HG03457 (cell line): ENCODE results near the gene RERE.

Experiments used
- ATAC-seq: cut with Tn5 transposase; IDR thresholded peaks from one replicate; pipeline ENCODE4 v1.9.1; 2021; ENCODE audit warnings: moderate number of reproducible peaks; ENCODE audit not compliant: unreplicated experiment

RERE gene

DNA sequence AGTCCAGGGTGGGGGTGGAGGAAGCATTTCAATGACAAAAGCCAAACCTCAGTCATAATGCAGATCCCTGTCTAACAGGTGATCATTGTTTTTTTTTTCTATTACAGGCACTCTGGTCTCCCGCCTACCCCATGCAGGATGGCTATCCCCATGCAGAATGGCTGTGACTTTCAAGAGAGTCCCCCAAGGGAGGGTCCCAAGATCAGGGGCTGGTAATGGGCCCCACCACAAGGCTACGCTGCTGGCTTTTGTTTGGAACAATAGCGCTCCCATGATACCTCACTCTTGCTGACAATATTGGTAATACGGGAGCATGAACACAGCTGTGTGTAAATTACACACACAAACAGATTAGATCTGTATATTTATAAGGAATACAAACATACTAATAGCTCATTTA lies 380.1 kb downstream of the RERE start:
- ATAC-seq: no peak

DNA sequence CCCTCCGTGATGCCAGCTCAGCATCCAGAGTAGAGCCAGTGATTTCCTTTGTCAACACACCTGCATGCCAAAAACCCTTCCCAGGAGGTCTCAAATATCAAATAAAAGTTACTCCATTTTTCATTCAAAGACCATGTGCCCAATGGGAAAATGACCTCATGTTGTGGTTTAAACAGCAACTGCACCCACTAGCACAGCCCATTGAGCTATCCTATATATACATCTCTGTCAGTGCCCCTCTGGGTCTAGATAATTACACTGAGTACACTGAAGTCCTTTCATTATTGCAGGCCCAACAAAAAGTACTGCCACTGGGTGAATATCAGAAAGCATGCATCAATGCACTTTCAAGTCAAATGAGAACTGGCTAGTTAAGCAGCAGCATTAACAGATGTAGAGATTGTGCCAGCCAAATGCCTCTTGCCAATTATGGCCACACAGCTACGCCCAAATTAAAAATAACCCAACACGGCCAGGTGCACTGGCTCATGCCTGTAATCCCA lies 381.8 kb downstream of the RERE start:
- no peak for ATAC-seq

DNA sequence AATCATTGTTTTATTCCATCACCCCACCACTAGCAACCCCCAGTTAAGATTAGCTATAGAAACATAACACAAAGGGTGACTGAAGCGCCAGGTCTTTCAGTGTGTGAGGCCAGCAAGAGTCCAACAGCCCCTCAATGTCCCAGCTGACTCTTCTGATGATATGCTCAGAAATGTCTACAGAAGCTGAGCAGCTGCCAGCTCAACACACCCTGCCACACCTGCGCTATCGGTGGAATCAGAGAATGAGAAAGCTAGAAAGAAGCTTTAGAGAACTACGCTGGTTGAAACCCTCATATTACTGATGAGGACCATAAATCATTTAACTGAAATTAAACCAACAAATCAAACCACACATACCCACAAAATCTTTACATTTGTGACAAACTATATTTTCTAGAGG lies 383.3 kb downstream of the RERE start:
- no peak for ATAC-seq

DNA sequence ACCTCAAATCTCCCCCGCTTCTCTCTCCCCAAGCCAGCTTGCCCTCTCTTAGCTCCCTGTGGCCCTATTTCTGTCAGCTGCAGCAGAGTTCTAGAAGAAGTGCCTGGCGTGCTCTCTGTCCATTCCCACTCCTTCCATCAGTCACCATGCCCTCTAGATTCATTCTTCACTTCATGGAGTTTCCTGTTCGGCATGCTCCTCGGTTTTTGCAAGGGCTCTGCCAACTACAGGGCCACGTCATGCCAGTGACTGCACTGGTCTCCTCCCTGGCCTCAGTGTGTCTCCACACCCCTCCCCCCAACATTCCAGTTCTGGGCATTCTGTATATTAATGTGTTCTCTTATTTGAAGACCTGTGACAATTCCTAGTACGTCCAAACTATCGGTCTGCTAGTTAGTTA lies 385.7 kb downstream of the RERE start:
- ATAC-seq: no peak

DNA sequence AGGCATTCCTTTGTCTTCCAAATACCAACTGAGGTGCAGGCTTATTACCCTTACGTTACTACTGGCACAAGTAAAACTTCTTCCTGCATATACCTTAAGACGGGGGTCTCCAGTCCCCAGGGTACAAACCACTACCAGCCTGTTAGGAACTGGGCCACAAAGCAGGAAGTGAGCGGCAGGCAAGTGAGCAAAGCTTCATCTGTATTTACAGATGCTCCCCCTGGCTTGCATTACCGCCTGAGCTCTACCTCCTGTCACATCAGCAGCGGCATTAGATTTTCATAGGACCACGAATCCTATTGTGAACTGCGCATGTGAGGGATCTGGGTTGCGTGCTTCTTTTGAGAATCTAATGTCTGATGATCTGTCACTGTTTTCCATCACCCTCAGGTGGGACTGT lies 386.4 kb downstream of the RERE start:
- ATAC-seq: no peak

DNA sequence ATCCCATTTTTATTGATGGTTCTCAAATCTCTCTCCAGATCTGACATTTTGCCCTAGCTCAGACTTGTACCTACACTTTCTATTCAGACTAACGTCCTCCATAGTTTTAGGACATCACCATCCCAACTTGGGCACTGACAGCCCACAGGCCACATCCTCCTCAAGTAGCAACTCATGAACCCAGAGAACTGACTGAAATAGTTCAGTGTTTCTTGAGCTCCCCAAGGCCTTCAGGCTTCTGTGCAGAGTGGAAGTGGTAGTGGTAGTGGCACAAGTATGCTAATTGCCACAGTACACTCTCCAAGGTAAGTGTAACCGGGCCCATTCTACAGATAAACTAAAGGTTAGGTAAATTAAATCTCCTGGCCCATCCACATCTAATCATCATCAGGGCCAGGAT lies 387.0 kb downstream of the RERE start:
- ATAC-seq: no peak

DNA sequence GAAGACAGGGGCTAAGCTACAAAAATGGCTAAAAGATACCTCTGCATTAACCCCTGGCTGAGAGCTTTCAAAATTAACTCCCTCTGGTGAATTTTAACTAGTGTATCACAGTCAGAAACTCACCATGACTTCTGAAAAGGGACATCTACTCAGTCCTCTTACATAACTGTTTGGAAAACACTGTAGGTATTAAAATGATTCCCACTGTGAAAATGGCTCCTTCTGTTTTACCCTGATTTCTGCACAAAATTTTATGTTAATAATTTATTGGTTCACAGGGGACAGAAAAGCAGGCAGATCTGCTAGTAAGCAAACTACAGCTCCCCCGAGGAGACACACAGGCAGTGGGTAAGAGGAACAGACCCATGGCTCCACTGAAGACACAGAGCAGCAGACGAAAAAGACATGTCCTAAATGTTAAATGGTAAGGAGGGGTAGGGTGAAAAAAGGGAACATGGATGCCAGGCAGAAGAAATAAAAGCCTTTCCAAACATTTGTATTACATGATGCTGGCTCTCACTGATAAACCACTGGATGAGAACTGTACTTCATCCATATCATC lies 387.8 kb downstream of the RERE start:
- ATAC-seq: no peak

DNA sequence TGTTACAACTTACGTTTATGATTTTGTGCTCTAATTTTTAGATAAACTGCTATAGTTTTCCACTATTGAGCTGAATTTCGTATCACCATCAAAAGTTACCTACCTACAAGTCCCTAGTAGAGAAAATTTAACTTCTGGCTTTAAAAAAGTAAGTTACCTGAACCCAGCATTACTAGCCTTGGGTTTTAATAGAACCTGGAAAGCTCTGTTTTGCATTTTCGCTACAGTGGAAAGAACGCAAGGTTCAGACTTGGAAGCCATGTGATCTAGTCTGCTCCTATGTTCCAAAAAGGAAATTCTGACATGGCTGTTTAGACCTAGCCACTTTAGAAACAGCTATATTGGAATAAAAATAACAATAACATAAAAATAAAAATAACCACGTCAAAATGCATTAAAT lies 389.0 kb downstream of the RERE start:
- ATAC-seq: no peak

DNA sequence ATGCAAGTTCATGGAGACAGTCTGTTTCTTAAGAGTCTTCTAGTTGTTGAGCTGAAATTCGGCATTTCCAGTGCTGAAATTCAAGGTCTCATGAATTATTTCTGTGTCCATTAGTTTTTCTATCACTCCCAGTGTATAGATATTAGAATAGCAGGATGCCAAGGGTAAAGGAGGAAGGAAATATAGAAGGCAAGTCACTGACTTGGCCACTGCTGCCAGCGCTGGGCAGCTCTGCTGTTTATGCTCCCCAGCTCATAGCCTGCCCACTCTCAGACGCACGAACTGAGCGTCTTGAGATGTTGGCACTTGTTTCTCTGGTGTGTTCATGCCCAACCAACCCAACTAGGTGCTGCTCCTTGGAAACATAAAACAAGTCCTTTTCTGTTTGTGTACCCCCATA lies 389.5 kb downstream of the RERE start:
- no peak for ATAC-seq

DNA sequence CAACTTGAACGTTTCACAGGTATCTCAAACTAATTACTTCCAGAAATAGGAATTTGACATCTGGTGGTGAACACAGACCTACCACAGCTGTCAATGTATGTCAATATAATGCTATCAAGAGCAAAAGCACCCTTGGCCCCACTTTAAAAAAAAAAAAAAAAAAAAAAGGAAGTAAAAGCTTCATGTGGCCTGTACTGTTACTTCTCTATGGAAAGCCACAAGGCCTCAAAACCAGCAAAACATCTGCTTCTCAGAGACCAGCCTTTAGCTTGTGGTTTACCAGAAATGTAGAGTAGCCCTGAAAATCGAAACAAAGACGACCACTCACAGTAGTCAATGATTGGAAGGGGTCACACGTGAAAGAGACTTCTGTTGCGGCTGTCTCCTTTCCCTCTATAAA lies 389.9 kb downstream of the RERE start:
- peak; percentile 43 for ATAC-seq

DNA sequence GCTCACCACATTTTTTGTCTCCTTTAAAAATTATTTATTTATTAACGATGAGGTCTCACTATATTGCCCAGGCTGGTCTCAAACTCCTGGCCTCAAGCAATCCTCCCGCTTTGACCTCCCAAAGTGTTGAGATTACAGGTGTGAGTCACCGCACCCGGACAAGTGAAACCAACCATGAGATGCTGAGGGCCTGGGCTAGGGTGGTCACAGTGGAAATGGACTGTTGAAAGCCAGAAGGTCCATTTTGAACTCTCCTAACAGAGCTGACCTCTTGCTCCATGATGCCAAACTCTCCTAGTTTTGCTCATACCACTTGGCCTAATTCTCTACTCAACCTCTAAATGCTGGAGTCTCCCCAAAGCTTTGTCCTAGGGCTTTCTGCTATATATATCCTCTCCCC lies 390.4 kb downstream of the RERE start:
- ATAC-seq: peak; percentile 5

DNA sequence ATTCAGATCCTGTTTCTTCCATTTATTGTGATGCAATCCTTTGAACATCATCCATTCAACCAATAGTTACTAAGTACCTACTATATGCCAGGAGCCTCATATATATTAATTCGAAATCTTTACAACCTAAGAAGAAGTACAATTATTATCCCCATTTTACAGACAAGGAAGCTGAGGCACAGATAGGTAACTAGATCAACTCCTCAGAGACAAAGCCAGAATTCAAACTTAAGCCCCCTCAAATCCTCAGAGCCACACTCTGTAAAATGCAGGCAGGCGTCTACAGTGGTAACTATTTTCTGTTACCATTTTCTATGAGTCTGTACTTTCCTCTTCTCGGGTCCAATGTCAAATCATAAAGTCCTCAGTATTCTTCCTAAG lies 391.7 kb downstream of the RERE start:
- ATAC-seq: no peak

DNA sequence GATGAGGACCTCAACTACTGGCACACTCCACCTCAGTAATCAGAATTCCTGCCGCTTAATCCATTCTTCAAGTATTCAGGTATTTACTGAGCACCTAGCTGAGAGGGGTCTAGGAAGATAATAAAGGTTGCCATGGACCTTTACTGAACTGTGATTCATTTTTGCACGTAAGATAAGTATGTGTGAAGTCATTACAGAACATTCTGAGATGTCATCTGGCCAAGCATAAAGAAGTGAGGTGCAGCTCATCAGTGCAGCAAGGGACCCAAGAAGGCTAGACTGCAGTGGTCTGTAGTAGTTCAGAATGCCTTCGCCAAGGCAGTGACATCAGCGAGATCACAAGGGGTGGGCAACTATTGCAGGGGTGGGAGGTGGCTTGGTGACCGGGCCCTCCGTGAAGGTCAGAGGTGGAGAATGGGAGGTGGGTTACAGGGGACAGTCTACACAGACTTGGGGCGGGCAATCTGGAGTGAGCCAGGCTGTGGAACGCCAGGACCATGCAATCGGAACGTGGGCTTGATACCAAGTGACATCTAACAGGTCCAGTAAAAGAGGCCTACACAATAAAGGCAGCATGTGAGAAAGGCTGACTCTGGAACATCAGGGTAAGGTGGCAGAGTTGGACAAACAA lies 392.2 kb downstream of the RERE start:
- no peak for ATAC-seq

DNA sequence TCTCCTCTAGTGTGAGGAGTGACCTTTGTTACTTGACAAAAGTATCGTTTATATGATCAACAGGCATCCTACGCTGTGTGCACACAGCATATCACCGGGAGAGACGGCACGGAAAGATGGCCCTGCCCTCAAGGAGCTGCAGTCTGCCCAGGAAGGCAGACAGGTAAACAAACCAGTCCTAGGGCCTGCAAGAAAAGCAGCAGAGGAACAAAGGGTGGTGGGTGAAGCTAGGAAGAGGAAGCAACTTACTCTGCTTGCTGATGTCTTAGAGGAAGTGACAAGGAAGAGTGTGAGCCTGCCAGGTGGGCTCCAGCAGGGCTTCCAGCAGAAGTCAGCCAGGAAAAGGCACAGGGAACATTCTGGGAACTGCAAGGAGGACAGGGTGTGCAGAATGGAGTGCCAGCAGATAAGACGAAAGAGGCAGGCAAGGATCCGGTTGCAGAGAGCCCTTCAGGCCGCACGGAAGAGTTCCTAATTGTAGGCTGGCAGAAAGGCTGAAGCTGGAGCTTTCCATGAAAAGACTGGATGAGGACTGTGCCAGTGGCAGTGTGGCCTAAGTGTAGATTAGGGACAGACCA lies 392.8 kb downstream of the RERE start:
- no peak for ATAC-seq

DNA sequence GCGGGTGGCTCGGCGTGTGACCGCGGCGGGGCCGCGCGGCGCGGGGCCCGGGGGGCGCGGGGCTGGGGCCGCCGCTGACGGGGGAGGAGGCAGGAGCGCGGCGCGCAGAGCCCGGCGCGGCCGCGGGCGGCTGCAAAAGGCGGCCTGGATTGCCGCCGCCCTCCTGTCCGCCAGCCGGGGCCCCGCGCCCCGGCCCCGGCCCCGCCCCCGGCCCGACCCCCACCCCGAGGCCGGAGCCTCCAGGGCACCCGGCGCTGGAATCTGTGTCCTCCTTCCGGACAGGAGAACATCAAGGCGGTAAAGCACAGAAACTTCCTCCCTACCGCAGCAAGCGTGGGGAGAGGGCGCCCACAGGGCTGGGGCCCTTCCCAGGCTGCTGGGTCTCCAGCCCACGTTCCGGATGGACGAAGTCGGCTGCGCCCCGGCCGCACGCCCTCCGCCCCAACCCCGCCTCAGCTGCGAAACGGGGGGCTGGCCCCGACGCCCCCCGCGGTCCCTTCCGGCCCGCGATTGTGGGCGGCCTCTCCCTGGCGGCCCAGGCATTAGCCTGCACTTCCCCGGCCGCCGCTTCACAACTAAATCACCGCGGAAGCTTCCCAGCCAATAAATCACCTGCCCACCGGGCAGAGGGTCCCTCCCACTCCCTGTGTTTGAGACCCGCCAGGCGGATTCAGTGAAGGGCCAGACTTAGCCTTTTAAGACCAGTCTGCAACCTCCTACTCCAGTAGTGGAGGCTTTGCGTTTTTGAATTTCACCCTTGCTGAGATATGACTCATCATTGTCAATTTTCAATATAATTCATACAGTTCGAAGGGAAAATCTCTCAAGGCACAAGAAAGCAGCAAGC lies 393.5 kb downstream of the RERE start:
- ATAC-seq: no peak

DNA sequence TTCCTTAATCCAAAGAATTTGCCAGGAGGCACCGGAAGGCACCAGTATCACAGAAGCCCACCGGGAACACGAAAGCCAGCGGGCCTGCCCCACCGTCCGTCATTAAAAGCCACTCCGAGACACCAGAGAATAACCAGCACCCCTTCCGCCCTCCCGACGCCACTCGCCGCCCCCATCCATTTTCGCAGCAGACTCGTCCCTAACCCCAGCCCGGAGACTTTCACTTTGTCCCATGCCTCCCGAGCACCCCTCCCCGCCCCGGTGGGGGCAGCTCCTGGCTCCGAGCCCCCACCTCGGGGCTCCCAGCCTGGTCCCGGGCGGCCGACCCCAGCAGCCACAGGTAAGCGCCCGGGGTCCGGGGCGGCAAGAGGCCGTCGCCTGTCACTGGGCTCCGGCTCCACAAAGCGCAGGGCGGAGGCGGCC lies 394.2 kb downstream of the RERE start:
- ATAC-seq: no peak

DNA sequence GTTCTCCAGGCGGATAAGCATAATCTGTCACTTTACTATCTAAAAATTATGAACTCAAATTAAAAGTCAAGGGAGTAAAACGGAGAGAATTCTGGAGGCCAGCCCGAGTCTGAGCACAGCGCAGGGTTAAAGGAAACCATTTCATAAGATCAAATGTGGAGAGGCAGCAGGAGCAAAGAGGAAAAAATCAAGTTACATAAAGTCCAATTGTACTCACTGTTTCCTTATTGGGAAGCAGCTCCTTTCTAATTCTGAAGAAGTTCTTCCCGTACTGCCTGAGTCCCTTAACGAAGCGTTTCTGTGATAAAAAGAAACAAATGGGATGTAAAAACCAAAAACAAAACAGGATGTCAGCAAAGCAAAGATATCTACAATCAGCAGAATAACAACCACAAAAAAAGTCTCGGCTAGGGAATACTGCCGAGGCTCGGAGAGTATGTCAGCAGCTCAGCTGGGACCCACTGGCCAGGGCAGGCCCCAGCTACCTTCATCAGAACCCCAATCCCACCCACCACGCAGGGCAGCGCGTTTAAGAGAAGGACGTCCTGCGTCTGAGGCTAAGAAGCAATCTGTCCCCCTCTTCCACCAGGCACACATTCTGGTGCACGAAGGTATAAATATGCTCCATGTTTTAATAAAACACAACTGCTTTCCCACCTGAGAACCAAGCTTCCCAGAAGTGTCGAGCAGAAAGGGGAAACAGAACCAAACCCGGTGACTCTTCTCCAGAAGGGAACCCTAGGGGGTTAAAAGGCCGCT lies 394.8 kb downstream of the RERE start:
- no peak for ATAC-seq

DNA sequence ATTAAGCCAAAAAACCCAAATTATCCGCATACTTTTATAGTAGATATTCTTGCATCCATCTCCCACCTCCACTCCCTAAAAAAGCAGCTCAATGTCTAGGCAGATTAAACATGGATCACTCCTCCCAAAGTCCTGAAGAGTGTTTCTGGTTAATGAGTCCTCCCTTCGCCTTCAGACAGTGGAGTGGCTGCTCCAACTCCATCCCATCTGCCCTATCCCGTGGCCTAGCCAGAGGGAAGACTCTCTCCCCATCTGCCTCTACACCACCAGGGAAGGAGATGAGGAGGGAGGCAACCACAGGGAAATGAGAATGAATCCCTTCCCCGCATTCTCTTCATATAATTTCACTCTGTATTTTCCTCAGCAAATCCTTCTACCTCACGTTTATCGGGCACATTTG lies 395.7 kb downstream of the RERE start:
- ATAC-seq: no peak

DNA sequence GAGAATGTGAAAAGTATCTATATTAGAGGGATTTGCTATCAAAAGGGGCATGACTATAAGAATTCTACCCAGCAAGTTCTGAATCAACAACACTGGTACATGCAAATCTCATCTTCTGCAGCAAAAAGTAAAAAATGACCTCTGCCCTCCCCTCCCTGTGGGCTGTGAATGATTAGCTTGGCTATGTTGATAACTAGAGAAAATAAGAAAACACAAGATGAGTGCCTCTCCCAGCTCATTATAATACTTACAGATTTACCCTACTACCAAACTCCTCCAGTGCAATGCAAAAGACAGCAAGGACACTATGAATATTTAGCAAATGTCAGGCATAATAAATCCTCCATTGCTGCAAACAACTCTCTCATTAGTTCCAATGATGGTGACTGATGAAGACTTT lies 397.1 kb downstream of the RERE start:
- ATAC-seq: no peak

DNA sequence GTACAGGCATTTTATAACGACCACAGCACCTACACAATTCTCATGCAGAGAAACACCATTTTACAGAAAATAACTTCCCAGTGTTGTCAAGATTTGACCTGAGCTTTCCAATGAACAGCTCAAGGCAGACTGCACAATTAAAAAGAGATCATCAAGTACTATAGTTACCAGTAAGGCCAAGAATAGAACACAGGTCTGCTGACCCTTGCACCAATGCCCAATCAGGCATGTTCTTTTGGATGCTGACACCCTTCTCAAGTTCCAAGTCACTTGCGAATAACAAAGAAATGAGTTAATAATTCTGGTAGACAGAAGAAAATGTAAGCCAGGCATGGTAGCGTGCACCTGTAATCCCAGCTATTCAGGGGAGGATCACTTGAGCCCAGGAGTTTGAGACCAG lies 397.6 kb downstream of the RERE start:
- no peak for ATAC-seq

DNA sequence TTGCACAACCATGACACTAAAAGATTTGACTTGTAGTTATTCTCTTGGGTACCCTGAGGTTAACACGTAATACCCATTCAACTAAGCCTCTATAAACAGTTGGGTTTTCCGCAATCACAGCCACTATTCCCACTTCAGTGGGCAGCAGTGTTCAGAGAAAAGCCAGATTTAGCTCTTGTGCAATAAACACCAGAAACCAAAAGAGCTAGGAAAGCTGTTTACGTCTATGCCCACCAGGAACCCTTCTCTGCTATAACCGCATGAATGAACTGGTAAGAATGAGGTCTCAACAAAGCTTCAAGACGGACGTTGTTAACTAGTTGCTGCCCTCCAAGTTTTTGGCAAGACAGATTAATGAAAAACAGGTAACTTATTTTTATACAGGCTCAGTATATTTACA lies 398.3 kb downstream of the RERE start:
- no peak for ATAC-seq
